CD4-positive, alpha-beta T cell treated with Interleukin-12 subunit alpha and Interleukin-12 subunit beta, for 1 hour (primary cell): ENCODE measurements around the gene LZTS3.
A peak's percentile ranks its signal among the peaks of the same experiment; 100 is the strongest.
"Not testable (repeated sequence)": the region's sequence is repeated elsewhere in the genome, so short reads cannot be mapped to it uniquely, and the experiment has no call there.

ENCODE experiments used
- DNase-seq: peaks from one replicate; pipeline ENCODE4 v3.0.0-alpha.2; 2020

LZTS3 gene

DNA sequence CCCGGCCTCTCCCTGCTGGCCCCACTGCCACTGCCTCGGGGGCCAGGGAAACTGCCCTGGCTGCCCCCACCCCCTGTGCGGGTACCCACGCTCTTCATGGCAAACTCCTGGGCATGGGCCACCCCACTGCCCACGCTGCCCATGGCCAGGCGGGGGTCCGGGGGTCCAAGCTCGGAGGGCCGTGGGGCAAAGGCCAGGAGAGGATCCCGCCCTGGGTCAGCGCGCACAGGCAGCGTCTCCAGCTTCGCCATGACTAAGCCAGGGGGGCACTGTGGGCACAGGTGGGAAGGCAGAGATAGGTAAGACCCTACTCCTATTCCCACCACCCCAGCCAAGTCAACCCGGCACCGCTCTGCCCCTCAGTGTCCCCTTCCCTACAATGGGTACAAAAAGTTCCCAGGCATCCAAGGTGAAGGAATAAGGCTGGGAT, 6.4 kb downstream of the LZTS3 start:
- no peak for DNase-seq

DNA sequence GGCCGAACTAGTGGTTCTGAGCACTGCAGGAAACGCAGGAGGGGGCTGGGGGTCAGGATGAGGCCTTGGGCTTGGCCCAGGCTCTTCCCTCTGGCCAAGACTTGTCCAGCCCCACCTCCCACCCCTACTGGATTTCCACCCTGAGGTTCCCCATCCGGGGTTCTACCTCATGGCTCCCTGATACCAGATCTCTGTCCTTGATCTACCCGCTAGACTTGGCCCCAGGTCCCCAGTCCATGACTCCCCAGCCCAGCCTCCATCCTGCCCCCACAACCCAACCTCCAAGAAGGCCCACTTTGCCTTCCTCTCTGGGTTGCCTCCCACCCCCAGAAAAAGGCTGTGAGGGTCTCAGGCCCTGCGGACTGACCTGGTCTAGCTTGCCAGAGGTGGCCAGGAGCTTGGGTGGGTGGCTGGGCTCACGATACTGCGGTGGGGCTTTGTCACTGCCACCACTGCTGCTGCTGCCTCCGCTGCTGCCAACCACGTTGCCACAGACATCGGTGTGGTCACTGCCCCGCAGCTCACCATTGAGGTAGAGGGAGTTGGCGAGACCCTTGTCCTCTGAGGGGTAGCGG, 6.9 kb downstream of the LZTS3 start:
- no peak for DNase-seq

DNA sequence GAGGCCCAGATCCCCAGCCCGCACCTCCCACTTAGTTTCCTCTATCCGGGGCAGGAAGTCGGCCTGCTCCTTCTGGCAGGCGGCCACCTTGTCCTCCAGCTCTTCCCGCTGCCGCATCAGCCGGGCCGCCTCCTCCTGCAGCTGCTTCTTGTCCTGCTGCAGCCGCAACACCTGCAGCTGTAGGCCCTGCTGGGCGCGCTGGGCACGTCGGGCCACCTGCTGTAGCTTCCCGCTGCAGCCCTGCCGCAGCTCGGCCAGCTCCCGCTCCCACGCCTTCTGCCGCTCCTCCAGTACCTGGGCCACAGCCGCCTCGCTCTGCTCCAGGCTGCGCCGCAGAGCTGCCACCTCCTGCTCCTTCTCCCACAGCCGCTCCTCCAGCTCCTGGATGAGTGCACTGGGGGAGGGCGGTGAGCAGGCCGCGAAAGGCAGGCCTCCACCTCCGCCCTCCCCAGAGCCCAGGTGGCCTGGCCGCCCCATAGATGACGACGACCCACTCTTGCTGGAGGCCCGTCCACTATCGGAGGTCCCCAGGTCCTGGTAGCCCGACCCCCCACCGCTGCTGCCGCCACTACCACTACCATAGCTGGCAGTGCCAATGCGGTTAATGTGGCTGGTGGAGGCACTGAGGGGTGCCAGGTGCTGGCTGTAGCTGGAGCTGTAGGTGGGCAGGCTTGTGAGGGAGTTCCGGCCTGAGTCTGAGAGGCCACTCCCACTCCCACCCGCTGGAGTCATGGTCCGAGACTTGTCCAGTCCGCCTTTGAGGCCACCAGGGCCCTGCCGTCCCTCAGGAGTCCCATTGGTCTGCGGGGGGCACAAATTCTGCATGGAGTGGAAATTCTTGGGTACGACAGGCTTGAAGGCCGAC, 7.6 kb downstream of the LZTS3 start:
- DNase-seq: no peak

DNA sequence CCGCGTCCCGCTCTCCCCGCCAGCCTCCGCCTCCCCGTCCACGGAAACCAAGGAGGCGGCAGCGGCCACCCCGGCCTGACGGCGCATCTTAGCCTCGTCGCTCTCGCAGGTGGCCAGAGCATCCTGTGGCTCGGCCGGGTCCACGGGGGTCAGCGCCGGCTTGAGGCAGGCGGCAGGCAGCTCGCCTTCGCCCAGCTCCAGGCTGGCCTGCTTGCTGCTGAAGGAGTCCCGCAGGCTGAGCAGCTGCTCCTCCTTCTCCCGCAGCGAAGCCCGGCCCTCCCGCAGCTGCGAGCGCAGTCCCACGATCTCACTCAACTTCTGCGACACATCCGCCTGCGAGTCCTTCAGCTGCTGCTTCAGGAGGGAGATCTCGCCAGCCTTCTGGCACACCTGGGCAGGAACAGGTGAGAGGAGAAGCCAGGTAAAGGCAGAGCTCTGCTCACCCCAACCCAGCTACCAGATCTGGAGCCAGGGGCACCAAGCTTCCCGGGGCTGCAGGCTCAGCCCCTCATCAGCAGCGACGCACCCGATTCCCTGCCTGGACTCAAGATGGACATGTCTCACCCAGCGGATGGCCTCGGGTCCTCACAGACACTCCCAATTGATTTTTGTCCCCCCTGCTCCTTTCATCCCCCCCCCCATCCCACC, 8.5 kb downstream of the LZTS3 start:
- DNase-seq: no peak

DNA sequence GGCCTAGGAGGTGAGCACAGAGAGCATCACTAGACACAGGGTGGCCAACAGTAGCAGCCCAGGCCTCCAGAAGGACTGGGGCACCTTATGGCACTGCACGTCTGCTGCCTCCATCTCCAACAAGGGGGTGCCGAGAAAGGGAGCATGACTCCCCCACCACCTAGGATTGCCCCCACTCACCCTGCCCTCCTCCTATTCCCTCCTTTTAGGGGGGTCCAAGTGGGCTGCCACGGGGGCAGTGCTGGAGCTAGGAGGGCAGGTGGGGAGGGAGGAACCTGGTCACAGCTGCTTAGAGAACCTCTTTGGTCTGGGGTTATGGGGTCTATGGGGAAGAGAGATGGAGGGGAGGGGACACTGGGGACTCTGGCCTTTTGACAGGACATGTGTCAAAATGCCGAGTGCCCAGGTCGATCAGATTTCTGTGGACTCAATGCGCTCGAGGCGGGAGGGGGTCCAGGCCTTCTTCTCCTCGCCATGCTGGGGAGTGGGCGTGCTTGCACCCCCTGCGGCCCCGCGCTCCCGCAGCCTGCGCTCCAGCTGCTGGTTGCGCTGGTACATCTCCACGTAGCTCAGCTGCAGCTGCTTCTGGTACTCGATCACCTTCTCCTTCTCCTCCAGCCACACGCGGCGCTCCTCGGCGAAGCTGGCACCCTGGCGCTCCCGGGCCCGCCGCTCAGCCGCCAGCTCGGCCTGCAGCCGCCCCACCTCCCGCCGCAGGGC, 9.1 kb downstream of the LZTS3 start:
- DNase-seq: no peak

DNA sequence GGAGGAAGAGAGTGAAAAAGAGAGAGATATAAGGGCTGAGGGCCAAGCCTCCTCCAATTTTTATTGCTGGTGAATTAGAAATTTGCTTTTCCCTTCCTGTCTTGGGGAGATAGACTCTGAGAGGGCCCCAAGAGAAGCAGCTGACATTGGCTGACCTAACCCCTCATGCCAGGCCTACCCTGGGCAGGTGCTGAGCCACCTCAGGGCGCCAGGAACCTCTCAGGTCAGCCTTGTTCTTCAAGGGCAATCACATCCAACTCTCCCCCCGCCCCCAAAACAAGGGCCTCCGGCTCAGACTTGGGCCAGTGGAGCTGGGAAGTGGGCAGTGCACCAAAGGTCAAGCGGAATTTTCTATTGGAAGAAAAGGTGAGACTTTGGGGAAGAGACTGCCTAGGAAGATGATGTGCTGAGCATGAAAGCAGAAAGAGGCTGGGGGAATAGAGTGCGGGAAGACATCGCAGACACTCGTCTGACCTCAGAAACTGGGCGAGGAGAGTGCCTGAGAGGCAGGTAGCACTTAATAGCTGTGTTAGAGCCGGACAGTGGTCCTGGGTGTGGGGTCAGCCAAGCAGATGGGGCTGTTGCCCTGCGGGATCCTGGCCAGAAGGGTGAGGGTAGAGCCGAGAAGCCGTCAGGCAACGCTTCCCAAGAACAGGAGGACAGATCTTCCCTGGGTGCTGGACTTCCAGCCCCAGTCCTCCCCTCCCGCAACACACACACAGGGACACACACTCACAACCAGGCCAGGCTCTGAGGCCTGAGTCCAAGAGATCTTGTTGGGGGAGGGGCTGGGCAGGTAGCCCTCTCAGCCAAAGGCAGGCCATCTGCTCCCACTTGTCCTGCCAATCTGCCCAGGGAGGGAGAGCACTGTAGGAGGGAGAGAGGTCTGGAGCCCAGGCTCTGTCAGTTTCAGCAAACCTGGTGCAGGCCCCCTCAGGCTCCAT, 10.0 kb downstream of the LZTS3 start:
- DNase-seq: no peak

DNA sequence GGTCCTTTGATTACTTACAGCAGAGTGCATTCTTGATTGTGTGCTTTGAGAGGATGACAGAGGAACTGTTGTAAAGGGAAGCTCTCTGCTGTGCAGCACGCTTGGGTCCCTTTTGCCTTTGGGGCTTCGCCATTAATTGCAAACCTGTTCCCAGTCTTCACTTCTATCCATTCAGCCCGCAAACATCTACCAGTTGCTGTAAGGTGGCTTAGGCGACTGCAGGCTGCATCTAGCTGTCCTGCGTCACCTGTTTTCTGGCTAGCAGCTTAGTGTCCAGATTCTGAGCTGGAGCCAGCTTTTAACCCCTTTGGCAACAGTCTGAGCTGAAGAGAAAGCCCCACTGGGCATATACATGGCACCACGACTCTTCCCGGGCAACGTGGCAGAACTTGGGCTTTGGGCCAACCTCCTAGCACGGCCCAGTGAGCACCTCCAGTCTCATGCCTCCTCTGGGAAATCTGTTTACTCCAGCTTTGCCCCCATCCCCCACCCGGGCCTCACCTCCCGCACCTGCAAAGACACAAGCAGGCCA, 11.2 kb downstream of the LZTS3 start:
- no peak for DNase-seq

DNA sequence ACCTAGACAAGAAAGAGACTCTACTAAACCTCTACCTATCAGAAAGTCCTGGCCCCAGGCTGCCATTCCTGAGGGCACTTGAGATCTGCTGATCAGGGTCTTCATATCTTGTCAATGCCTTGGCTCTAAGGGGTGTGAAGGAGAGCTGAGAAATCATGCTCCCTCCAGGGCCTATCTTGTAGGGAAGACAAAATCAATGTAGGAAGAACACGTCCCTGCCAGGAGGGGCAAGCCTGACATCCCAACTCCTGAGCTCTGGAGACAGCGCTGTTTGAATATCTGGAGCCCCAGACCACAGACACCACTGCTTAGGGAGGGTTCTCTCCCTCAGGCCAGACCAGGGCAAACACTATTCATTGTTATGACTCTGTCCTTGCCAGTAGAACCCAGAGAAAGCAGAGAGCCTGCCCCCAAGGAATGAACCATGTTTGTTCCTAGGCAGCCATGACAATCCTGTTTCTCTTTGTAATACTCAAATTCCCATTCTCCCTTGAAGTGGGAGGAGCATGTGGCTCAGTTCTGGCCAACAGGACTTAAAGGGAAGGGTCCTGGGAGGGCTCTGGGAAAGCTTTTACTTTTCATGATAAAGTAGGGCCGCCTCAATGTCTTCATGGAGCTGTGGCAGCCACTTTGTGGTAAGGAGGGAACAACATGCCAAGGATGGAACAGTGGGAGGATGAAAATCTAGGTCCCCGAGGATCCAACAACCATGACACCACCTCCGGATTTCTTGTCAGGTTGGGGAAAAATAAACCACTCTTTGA, 11.9 kb downstream of the LZTS3 start:
- no peak for DNase-seq

DNA sequence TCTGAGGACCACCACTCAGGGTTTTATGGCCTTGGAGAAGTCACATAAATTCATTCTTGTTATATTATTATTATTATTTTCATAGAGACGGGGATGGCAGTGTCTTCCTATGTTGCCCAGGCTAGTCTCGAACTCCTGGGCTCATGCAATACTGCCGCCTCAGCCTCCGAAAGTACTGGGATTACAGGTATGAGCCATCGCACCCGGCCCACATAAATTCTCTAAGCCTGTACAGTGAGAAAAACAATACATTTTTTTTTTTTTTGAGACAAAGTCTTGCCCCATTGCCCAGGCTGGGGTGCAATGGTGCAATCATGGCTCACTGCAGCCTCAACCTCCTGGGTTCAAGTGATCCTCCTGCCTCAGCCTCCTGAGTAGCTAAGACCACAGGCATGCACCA, 12.9 kb downstream of the LZTS3 start:
- DNase-seq: no peak

DNA sequence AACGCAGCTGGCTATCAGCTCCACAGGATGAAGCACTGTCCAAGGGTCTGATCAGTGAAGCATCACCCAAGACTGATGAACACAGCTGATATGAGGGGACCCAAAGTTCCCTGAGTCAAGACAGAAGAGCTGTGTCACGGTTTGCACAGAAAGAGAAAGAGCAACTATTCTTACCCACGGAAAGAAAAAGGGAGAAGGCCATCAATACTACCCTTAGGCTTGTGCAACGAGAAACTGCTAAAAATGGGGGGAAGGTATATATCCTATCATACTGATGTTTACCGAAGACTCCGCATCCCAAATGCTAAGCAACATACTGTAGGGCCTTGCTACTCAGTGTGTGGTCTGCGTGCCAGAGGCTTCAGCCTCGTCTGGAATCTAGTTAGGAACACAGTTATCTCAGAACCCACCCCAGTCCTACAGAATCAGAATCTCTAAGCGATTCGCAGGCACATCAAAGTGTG, 14.3 kb downstream of the LZTS3 start:
- DNase-seq: peak; percentile 17

DNA sequence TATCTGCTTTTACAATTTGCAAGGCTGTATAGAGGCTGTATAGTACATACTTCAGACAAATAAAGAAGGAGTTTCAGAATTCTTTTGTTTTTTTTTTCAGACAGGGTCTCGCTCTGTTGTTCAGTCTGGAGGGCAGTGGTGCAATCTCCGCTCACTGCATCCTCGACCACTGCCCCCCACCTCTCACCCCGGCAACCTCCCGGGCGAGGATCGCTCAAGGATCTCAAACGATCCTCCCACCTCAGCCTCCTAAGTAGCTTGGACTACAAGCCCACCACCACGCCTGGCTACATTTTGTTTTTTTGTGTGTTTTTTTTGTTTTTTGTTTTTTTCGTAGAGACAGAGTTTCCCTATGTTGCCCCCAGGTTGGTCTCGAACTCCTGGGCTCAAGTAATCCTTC, 15.5 kb downstream of the LZTS3 start:
- no peak for DNase-seq

DNA sequence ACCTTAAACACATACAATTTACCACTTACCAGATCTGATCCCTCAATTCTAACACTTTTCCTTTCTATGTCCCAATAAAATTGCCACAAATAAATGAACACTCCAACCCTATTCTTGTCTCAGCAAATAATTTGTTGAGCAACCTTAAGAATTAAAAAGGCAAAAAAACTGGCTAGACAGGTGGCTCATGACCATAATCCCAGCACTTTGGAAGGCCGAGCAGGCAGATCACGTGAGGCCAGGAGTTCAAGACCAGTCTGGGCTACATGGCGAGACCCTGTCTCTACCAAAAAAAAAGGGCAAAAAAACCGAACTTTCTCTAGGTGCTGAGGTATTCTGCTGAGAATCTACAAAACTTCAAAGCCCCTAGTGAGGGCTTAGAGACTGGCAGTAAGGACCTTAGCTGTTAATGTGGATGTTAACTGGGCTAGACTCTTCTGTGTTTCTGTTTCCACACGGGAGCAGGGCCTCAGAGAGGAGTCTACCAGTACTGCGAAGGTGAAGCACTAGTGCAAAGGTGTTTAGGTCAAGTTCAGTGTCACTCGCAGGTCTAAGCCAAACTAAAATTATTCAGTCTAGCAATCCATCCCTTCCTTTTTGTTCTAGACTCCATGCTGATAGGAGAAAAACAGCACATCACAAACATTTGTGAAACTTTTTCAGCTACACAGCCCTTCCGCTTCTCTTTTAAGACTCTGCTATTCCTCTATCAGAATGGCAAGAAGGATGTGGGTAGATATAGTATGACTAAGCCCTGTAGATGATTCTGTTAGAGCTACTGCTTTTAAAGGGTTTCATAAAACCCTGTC, 16.3 kb downstream of the LZTS3 start:
- peak; percentile 52 for DNase-seq

DNA sequence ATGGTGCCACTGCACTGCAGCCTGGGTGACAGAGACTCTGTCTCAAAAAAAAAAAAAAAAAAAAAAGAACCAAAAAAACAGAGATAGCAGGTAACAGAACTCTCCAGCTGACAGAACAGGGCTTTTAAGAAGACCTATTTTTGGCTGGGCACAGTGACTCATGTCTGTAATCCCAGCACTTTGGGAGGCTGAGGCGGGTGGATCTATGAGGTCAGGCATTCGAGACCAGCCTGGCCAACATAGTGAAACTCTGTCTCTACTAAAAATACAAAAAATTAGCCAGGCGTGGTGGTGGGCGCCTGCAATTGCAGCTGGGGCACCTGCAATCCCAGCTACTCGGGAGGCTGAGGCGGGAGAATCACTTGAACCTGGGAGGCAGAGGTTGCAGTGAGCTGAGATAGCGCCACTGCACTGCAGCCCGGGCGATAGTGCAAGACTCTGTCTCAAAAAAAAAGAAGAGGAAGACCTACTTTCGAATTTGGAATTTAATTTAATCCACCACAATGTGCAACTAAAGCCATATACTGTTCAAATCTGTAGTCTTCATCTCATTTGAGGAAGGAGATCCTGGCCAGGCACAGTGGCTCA, 21.2 kb downstream of the LZTS3 start:
- DNase-seq: not testable (repeated sequence)

DNA sequence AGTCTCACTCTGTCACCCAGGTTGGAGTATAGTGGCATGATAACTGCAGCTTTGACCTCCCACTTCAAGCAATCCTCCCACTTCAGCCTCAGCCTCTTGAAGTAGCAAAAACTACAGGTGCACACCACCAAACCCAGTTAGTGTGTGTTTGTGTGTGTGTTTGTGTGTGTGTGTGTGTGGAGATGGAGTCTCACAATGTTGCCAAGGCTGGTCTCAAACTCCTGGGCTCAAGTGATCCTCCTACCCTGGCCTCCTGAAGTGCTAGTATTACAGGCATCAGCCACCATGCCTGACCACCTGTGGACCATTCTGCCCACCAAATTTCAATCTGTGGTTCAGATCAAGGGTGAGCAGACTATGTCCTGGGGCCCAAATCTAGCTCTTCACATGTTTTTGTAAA, 22.4 kb downstream of the LZTS3 start:
- no peak for DNase-seq

DNA sequence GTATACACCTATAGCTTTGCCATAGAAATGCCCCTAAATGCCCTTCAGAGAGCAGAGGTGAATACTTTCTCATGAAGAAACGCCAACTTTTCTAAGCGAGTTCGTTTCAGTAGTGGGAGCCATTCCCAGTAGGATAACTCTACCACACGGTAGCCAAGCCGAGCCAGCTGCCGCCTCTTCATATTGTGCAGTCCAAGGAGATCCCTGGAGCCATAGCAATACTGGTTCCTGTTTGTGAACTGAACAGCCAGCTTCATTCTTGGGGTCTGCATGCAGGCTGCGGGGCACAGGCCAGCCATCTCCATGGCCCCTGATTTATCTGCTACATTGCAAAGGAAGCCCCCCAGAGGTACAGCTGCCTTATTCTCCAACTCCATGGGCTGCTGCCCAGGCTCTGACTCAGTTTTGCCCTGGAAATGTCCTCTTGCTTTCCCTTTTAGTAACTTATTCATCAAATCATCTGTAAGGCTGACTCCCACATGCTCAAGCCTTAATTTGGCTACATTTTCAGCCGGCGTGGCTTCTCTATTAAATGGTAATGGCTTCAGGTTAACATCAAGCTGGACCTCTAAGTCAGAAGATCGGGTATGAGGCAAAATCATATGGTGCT, 26.5 kb downstream of the LZTS3 start:
- DNase-seq: no peak

DNA sequence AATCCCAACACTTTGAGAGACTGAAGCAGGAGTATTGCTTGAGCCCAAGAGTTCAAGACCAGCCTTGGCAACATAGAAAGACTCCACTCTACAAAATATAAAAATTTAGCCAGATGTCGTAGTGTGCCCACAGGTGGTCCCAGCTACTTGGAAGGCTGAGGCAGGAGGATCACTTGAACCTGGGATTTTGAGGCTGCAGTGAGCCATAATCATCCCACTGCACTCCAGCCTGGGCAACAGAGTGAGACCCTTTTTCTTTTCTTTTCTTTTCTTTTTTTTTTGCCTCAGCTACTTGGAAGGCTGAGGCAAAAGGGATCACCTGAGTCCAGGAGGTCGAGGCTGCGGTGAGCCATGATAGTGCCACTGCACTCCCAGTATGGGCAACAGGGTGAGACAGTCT, 31.6 kb downstream of the LZTS3 start:
- no peak for DNase-seq

DNA sequence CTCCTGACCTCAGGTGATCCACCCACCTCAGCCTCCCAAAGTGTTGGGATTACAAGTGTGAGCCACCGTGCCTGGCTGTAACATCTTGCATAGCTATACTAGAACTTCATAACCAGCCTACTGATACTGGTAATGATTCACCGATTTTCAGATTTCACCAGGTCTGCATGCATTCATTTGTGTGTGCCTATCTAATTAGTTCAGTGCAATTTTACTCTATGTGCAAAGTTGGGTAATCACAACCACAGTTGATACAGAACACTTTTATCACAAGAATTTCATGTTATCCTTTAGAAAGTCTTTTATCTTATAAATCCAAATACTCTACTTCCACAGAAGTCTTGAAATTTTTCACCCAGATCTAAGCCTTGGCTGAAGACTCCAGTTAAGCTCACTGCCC, 35.9 kb downstream of the LZTS3 start:
- no peak for DNase-seq

DNA sequence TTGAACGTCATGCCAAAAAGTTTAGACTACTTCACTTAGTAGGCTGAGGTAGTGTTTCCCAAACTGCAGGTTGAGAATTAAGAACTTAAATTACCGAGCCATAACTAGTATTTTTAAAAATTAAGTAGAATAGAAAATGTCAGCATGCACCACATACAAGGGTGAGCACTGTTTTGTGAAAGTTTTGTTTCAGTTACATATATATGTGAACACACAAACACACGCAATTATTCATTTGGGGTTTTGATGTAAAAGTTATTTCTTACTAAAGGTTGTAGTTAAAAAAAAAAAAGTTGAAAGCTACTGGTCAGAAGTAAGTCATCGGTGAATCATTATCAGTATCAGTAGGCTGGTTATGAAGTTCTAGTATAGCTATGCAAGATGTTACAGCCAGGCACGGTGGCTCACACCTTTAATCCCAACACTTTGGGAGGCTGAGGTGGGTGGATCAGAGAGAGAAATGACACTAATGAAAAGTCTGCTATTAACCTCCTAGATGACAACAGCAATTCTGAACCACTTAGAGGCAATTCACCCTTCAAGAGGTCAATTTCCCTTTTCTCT, 37.8 kb downstream of the LZTS3 start:
- DNase-seq: no peak

DNA sequence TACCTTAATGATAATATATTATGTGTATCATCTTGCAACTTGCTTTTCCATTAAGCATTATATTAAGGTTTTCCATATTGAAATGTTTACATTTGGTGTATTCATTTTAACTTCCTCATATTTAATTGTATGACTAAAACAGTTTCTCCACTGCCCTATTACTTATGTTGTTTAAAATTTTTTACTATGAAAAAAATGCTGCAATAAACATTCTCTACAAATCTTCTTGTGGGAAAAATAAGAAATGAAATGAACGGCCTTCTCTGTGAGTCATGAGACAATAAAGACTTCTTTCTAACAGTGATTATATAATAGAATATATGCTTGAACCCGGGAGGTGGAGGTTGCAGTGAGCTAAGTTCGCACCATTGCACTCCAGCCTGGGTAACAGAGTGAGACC, 39.2 kb downstream of the LZTS3 start:
- DNase-seq: no peak
